Muscle of leg (tissue), 11 donors: ENCODE results near the gene MT1A. TPM values are rescaled to one million over a fixed set of nuclear protein-coding genes. Genes with fewer than 3 reads are reported as not detected.
A peak's percentile ranks its signal among the peaks of the same experiment; 100 is the strongest.

Experiments
- DNase-seq: peaks from one replicate; pipeline ENCODE4 v3.0.0; 2013
- H3K27ac ChIP-seq: one replicate; pipeline ENCODE4 v1.5.1; 2013; ENCODE audit warnings: mild to moderate bottlenecking, low read length, control low read depth
- H3K27me3 ChIP-seq: one replicate; pipeline ENCODE4 v1.6.1; 2013; ENCODE audit warnings: low read length; ENCODE audit not compliant: control insufficient read depth, insufficient read depth
- H3K36me3 ChIP-seq: one replicate; pipeline ENCODE4 v1.6.1; 2013; ENCODE audit warnings: low read length; ENCODE audit not compliant: control insufficient read depth, insufficient read depth
- H3K4me1 ChIP-seq: one replicate; pipeline ENCODE4 v1.6.1; 2013; ENCODE audit warnings: low read length; ENCODE audit not compliant: control insufficient read depth, insufficient read depth
- H3K4me3 ChIP-seq: one replicate; pipeline ENCODE4 v1.5.1; 2013; ENCODE audit warnings: low read length, control low read depth
- H3K9me3 ChIP-seq: replicated peaks from 2 replicates; pipeline ENCODE4 v1.6.1; 2013; ENCODE audit warnings: low read depth, low read length; ENCODE audit not compliant: control insufficient read depth
- WGBS: methylation state at CpG from one replicate; pipeline ENCODE4 v1.1.5; 2013; ENCODE audit warnings: missing lambda C conversion rate; ENCODE audit not compliant: insufficient coverage; 5-methylcytosine and 5-hydroxymethylcytosine counted together
- polyA plus RNA-seq, 8 donors: library from polyadenylated mRNA; unstranded; fragments of 120-200 nt; gene quantifications; one replicate each; pipeline versions ENCODE4 v1.2.1 to v1.2.3, GENCODE V29; 2013; ENCODE audit warnings: inconsistent platforms in 1 of 8, low replicate concordance in 1 of 8; ENCODE audit not compliant: insufficient read length in 8 of 8, insufficient read depth in 1 of 8
- total RNA-seq: library from RNA; stranded (reverse); fragments of 120-200 nt; gene quantifications from one replicate; pipeline ENCODE4 v1.2.4, GENCODE V29; 2013

The MT1A gene
- total and polyA plus RNA-seq, 9 donors: 0.41 to 0.58 (median 0.55) TPM; not detected in 6

DNA sequence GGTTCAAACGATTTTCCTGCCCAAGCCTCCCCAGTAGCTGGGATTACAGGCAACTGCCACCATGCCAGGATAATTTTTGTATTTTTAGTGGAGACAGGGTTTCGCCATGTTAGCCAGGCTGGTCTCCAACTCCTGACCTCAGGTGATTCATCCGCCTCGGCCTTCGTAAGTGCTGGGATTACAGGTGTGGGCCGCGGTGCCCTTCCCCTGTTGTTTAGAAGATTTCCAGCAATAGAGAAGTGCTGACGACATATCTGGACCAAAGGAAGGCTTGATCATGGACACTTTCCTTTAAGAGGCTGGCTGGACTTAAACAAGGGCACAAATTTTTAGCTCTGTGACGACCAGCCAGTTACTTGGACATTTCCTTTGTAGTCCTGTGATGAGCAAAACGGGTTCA is 7.3 kb upstream of the MT1A start:
- H3K9me3 ChIP-seq: no peaks in the 10 kb centered on the region
- H3K4me1 ChIP-seq: peaks cover 23% of the 10 kb centered on the region
- H3K27ac ChIP-seq: no peak overlapping the region
- no peak for DNase-seq
- no peak overlapping the region for H3K4me3 ChIP-seq
- H3K27me3 ChIP-seq: peaks cover 61% of the 10 kb centered on the region
- 90% methylated on average over 6 of the region's 10 CpGs for WGBS
- H3K36me3 ChIP-seq: no peaks in the 10 kb centered on the region

DNA sequence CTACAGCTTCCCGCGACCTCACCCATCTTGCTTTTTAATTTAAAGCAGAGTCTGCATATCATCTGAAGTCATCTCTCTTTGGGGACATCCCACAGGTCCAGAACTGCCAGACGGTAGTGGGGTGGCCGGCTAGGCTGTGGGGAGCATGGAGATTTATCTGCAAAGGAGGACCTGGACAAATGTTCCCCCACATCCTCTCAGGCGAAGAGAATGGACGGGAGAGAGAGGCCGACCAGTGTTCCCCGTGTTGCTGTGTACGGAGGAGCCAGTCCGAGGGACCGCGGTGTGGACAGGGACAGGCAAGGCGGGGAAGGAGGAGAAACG is 6.7 kb upstream of the MT1A start:
- 11% methylated on average over 3 of the region's 14 CpGs for WGBS
- peaks cover 63% of the 10 kb centered on the region for H3K27me3 ChIP-seq
- H3K9me3 ChIP-seq: no peaks in the 10 kb centered on the region
- peak overlapping the region; percentile 43 for H3K4me3 ChIP-seq
- no peaks in the 10 kb centered on the region for H3K36me3 ChIP-seq
- H3K27ac ChIP-seq: peak overlapping the region; percentile 2
- H3K4me1 ChIP-seq: peaks cover 17% of the 10 kb centered on the region
- DNase-seq: no peak

DNA sequence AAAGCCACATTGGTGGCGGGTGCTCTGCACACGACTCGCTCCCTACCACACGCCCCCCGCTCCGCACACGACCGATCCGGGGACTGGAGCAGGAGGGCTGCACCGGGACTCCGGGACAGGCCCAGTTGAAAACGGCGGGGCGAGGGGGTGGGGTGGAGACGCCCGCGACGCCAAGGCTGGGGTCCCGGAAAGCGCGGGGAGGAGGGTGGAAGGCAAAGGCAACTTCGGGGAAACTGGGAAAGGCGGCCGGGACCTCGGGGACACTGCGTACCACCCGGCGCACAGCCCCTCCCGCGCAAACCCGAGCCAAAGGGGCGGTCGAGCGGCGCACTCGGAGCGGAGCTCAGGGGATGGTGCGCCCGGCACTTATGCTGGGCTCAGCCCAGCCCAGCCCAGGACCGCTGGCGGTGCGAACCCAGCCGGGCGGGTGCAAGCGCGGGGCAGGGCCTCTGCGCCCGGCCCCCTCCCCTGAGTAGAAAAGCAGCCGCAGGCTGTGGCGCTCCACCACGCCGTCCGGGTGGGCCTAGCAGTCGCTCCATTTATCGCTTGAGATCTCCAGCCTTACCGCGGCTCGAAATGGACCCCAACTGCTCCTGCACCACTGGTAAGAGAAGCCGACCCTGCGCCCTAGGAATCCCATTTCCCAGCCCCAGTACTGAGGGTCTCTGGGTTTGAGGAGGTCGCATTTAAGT is 6.2 kb upstream of the MT1A start, which contains the start of gene MT1M:
MT1M (plus strand) TSS at position 504 of the 692 bp plus-strand sequence; CDS start at position 577, 73 bp downstream.
- Histone ChIP-seq H3K9me3 (no peaks in the 10 kb centered on the region), H3K4me1 (peaks cover 17% of the 10 kb centered on the region), H3K36me3 (no peaks in the 10 kb centered on the region), H3K4me3 (peak within 1 kb of the TSS; percentile 43), H3K27ac (peak within 1 kb of the TSS; percentile 2), H3K27me3 (peaks cover 68% of the 10 kb centered on the region)
- under 1% methylated on average over 50 of the region's 61 CpGs for WGBS
- peak; percentile 67 for DNase-seq

DNA sequence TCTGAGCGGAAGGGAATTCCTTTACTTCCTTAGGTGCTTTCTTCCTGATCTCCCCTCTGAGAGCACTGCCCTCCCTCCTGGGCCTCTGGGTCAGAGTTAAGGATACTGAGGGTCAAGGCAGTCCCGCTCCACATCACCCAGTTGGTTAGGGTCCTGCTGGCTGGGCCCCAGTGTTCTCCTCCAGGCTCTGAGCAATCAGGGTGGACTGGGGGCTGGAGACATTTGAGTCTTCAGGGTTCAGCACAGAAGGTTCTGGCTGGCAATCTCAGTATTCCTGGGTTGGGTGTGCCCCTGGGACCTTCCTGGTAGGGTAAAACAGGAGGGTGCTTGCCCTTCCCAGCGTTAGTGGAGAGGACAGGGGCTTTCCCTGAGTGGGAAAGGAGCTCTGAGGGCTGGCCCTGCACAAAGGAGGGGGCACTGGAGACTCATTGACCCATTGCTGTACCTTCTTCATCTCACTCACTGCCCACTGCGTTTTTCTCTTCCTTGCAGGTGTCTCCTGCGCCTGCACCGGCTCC is 5.6 kb upstream of the MT1A start:
- Histone ChIP-seq H3K36me3 (no peaks in the 10 kb centered on the region), H3K4me3 (peak overlapping the region; percentile 43), H3K9me3 (no peaks in the 10 kb centered on the region), H3K27ac (no peak overlapping the region), H3K27me3 (peaks cover 74% of the 10 kb centered on the region), H3K4me1 (peaks cover 19% of the 10 kb centered on the region)
- no peak for DNase-seq
- no CpG with 5 or more reads among the region's 6 CpGs for WGBS

GRCh38 chr16:56633535-56633934 is 4.9 kb upstream of the MT1A start:
- H3K4me1 ChIP-seq: peaks cover 24% of the 10 kb centered on the region
- no peak for DNase-seq
- H3K4me3 ChIP-seq: no peak overlapping the region
- peaks cover 76% of the 10 kb centered on the region for H3K27me3 ChIP-seq
- no peaks in the 10 kb centered on the region for H3K36me3 ChIP-seq
- 25% methylated on average over 5 of the region's 7 CpGs for WGBS
- H3K27ac ChIP-seq: no peak overlapping the region
- no peaks in the 10 kb centered on the region for H3K9me3 ChIP-seq

GRCh38 chr16:56634715-56635440 is 3.6 kb upstream of the MT1A start:
- WGBS: 2% methylated on average over 35 of the region's 47 CpGs

GRCh38 chr16:56635441-56635967 is 3.0 kb upstream of the MT1A start:
- no peak for DNase-seq
- Histone ChIP-seq H3K4me1 (peaks cover 30% of the 10 kb centered on the region), H3K36me3 (no peaks in the 10 kb centered on the region), H3K4me3 (no peak overlapping the region), H3K27me3 (peaks cover 91% of the 10 kb centered on the region), H3K9me3 (no peaks in the 10 kb centered on the region), H3K27ac (no peak overlapping the region)
- 3% methylated on average over 28 of the region's 40 CpGs for WGBS

More at GRCh38 chr16:56634715-56635440, 3.6 kb upstream of the MT1A start:
- Histone ChIP-seq H3K27me3 (peaks cover 86% of the 10 kb centered on the region), H3K4me3 (no peak overlapping the region), H3K27ac (no peak overlapping the region), H3K9me3 (no peaks in the 10 kb centered on the region), H3K36me3 (no peaks in the 10 kb centered on the region), H3K4me1 (peaks cover 30% of the 10 kb centered on the region)
- DNase-seq: no peak

DNA sequence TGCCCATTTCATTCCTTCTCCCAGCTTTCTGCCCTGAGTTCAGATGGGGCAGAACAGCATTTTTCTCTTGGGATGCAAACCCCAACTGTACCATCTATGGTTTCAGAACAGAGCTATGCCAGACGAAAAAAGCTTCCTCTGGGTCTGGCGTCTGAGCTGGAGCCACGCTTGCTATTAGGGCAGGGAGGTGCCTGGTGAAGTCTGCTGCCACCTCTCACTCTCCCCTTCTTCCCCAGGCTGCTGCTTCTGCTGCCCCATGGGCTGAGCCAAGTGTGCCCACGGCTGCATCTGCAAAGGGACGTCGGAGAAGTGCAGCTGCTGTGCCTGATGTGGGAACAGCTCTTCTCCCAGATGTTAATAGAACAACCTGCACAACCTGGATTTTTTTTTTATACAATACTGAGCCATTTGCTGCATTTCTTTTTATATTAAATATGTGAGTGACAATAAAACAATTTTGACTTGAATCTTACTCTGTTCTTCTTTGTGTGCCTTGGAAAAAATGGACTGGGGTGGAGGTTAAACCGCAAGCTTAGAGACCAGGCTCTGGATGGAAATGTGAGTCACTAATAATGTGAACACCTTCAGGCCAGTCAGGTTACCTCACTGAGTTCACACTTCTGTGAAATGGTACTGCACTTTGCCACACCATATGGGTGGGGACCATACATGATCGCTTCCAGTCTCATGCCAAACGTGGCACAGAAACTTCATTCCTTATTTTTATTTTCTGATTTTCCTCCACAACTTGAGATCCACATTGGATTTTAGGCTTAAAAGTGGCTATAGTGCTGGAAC is 1.7 kb upstream of the MT1A start:
- Histone ChIP-seq H3K4me1 (peaks cover 28% of the 10 kb centered on the region), H3K4me3 (no peak overlapping the region), H3K9me3 (no peaks in the 10 kb centered on the region), H3K36me3 (no peaks in the 10 kb centered on the region), H3K27me3 (peaks cover 94% of the 10 kb centered on the region), H3K27ac (no peak overlapping the region)
- DNase-seq: no peak
- 20% methylated on average over 1 of the region's 9 CpGs for WGBS

DNA sequence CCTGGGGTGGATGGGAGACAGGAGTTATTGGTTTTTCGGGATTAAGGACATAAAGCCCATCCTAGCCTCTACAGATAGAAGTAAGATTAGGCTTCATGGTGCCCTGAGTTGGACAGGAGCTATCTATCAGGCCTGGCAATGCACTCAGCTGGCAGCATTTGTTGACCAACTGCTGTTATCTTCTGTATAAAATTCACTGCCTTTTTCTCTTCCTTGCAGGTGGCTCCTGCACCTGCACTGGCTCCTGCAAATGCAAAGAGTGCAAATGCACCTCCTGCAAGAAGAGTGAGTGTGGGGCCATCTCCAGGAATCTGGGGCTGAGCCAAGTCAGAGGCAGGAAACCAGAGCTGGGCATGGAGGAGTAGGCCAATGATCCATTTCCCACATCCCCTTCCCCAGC is 579 bp downstream of the MT1A start:
- Histone ChIP-seq H3K27ac (no peak overlapping the region), H3K4me3 (no peak overlapping the region), H3K9me3 (no peaks in the 10 kb centered on the region), H3K36me3 (no peaks in the 10 kb centered on the region), H3K4me1 (peaks cover 26% of the 10 kb centered on the region), H3K27me3 (peaks cover 95% of the 10 kb centered on the region)
- no CpG with 5 or more reads among the region's 1 CpG for WGBS
- DNase-seq: no peak
